PFSK-1 (cell line): ENCODE results near the gene COMMD4.

ENCODE experiments used
- FOXP2 ChIP-seq: optimal IDR thresholded peaks from 2 replicates; pipeline ENCODE3; 2011; ENCODE audit warnings: borderline replicate concordance, control low read depth, inconsistent platforms; ENCODE audit not compliant: insufficient read depth; ENCODE audit errors: extremely low read length, extremely low read depth
- POLR2AphosphoS5 ChIP-seq: IDR thresholded peaks from 2 replicates; pipeline ENCODE4 v1.6.1; 2012; ENCODE audit warnings: low read depth, mild to moderate bottlenecking, control low read depth, low read length, moderate library complexity
- REST ChIP-seq, 2 experiments: IDR thresholded peaks; 2 replicates each; pipeline versions ENCODE4 v1.6.1 to v1.8.0; 2011 to 2012; ENCODE audit warnings: low read depth in 2 of 2, low read length in 2 of 2, control low read depth in 1 of 2, inconsistent platforms in 1 of 2, mild to moderate bottlenecking in 1 of 2, moderate library complexity in 1 of 2; ENCODE audit not compliant: insufficient read depth in 1 of 2
- TAF1 ChIP-seq: IDR thresholded peaks from 2 replicates; pipeline ENCODE4 v1.6.1; 2012; ENCODE audit warnings: low read length, control low read depth, borderline replicate concordance; ENCODE audit not compliant: insufficient read depth

GRCh38 chr15:75347222-75348033, 11.6 kb downstream of the COMMD4 start:
- TF ChIP-seq TAF1, result no peak
- TF ChIP-seq POLR2AphosphoS5, result no peak
- no peak for TF ChIP-seq REST (IDR thresholded peaks at IDR 0.05; ENCODE audit: insufficient read depth in 1 of 2, low read depth in 2 of 2, low read length in 2 of 2)
- TF ChIP-seq FOXP2, result peak; percentile 27
